ENCODE results near the gene PLCB2. TPM values are rescaled to one million over a fixed set of nuclear protein-coding genes. Genes with fewer than 3 reads are reported as not detected.

PLCB2 gene
- total and polyA plus RNA-seq, 9 of the 15 experiments (the other 6 are each of a cell fraction or from before 2014, with no cell fraction given): 0.37 to 12.3 (median 8.0) TPM

GRCh38 chr15:40290918-40291574, 16.7 kb downstream of the PLCB2 start (continued):
- peak; percentile 90 for TF ChIP-seq ZBTB33 (CRISPR knock-in tag; IDR thresholded peaks at IDR 0.05)
- no peak for TF ChIP-seq ZKSCAN3 (CRISPR knock-in tag; IDR thresholded peaks at IDR 0.05)
- TF ChIP-seq, protein P1, sequence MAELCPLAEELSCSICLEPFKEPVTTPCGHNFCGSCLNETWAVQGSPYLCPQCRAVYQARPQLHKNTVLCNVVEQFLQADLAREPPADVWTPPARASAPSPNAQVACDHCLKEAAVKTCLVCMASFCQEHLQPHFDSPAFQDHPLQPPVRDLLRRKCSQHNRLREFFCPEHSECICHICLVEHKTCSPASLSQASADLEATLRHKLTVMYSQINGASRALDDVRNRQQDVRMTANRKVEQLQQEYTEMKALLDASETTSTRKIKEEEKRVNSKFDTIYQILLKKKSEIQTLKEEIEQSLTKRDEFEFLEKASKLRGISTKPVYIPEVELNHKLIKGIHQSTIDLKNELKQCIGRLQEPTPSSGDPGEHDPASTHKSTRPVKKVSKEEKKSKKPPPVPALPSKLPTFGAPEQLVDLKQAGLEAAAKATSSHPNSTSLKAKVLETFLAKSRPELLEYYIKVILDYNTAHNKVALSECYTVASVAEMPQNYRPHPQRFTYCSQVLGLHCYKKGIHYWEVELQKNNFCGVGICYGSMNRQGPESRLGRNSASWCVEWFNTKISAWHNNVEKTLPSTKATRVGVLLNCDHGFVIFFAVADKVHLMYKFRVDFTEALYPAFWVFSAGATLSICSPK (IDR thresholded peaks at IDR 0.05; ENCODE audit: borderline replicate concordance): no peak
- 0 out of 2 replicates have a peak, but pooled peaks have one; percentile 59 for TF ChIP-seq KAT7 (CRISPR knock-in tag; IDR thresholded peaks at IDR 0.05; ENCODE audit: borderline replicate concordance)
- TF ChIP-seq CBX3 (IDR thresholded peaks at IDR 0.05; ENCODE audit: borderline replicate concordance in 1 of 2, low read length in 2 of 2): no peak
- TF ChIP-seq ZNF584 (CRISPR knock-in tag; IDR thresholded peaks at IDR 0.05; ENCODE audit: low read depth): no peak
- TF ChIP-seq TCF15 (CRISPR knock-in tag; IDR thresholded peaks at IDR 0.05): no peak
- no peak for TF ChIP-seq AFF1 (IDR thresholded peaks at IDR 0.05; ENCODE audit: low read depth in 1 of 2, partially characterized antibody in 2 of 2)
- TF ChIP-seq SAFB2 (IDR thresholded peaks at IDR 0.05; ENCODE audit: borderline replicate concordance, low read depth, low read length, severe bottlenecking): no peak
- TF ChIP-seq ARID1B (IDR thresholded peaks at IDR 0.05): no peak
- TF ChIP-seq, protein P2, sequence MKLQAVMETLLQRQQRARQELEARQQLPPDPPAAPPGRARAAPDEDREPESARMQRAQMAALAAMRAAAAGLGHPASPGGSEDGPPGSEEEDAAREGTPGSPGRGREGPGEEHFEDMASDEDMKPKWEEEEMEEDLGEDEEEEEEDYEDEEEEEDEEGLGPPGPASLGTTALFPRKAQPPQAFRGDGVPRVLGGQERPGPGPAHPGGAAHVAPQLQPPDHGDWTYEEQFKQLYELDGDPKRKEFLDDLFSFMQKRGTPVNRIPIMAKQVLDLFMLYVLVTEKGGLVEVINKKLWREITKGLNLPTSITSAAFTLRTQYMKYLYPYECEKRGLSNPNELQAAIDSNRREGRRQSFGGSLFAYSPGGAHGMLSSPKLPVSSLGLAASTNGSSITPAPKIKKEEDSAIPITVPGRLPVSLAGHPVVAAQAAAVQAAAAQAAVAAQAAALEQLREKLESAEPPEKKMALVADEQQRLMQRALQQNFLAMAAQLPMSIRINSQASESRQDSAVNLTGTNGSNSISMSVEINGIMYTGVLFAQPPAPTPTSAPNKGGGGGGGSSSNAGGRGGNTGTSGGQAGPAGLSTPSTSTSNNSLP (IDR thresholded peaks at IDR 0.05; ENCODE audit: borderline replicate concordance, low read depth, low read length): no peak
- peak; percentile 34; the same call in 1 of the 2 replicates for TF ChIP-seq ZNF263 (CRISPR knock-in tag; IDR thresholded peaks at IDR 0.05; ENCODE audit: borderline replicate concordance)
- no peak for TF ChIP-seq HDAC6 (IDR thresholded peaks at IDR 0.05; ENCODE audit: low read depth, low read length)
- no peak for TF ChIP-seq KAT8 (IDR thresholded peaks at IDR 0.05; ENCODE audit: low read depth)
- TF ChIP-seq RAD51 (IDR thresholded peaks at IDR 0.05; ENCODE audit: borderline replicate concordance, low read depth): no peak
- TF ChIP-seq FIP1L1 (IDR thresholded peaks at IDR 0.05; ENCODE audit: low read depth, low read length, poor library complexity, severe bottlenecking): no peak
